Activated CD4-positive, alpha-beta T cell treated with anti-CD3 and anti-CD28 coated beads, Interleukin-10, Interleukin-2, amounts not matched to agents 100 ng/mL and 50 ng/mL, durations not matched to agents 16 hours and 8 hours (primary cell): Measurements from ENCODE around the gene EFNA3.

Experiments used
- DNase-seq: peaks from one replicate; pipeline ENCODE4 v3.0.0-alpha.2; 2020

EFNA3 gene

DNA sequence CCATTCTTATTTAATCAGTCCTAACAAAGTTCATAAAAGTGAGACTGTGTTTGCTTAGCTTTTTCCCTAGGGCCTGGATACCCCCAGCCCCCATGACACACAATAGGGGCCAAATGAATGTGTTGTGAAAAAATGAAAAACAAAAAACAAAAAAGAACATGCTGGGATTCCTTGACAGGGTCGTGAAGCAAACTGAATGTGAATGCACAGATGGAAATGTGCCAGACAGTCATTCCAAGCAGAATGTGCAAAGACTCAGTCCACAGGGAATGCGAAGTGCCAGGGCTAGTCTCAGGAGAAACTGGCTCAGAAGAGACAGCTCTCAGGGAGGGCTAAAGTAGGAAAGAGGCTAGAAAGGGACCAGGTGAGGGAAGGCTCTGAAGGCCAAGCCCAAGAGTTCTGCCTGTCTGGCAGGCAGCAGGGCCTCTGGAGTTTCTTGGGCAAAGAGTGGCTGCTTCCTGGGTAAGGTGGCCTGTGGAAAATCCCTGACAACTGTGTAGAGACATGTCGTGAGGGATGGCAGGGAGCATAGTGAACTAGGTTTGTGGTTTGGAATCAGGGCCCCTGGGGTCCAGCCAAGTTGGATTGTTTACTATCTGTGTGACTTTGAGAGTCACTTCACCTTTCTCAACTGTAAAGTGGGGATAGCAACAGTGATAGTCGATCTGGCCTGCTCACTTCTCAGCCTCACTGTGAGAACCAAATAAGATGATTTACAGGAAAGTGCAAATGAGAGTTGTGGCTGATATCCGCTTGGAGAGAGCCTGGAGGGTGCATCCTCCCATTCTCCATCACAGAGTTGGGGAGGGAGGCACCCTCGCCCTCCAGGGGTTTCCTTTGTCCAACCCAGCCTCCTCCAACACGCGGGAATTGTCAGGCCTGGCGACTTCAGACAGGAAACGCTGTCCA is 28.7 kb upstream of the EFNA3 start:
- DNase-seq, result no peak

DNA sequence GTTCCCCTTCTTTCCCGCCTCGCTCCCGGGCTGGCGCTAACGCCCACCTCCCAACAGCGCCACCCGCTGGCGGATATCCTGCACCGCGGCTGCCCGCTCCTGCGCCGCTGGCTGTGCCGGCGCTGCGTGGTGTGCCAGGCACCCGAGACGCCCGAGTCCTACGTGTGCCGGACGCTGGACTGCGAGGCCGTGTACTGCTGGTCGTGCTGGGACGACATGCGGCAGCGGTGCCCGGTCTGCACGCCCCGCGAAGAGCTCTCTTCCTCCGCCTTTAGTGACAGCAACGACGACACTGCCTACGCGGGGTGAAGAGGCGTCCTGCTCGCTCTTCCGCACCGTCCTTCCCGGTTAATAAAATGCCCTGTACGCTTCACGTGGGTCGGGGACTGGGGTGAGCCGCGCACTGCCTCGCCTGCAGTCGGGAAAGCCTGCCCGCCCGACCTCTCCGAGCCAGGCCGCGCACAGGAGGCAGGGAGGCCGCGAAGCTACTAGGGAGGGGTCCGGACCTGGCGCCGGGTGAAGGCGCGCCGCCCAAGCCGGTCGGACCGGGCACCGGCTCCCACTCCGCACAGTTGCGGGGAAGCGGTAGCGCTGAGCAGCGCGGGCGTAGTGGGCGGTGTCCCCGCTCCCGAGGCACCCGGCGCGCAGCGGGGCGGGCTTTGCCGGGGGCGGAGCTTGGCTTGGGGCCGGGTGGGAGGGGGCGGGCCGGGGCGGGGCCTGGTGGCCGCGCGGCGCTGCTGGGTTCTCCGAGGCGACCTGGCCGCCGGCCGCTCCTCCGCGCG is 27.9 kb upstream of the EFNA3 start, which contains the start of gene ADAM15:
ADAM15 (plus strand) TSS at position 757 of the 782 bp plus-strand sequence. CDS start 71 bp downstream, outside the sequence.
- DNase-seq, result peak; percentile 85

DNA sequence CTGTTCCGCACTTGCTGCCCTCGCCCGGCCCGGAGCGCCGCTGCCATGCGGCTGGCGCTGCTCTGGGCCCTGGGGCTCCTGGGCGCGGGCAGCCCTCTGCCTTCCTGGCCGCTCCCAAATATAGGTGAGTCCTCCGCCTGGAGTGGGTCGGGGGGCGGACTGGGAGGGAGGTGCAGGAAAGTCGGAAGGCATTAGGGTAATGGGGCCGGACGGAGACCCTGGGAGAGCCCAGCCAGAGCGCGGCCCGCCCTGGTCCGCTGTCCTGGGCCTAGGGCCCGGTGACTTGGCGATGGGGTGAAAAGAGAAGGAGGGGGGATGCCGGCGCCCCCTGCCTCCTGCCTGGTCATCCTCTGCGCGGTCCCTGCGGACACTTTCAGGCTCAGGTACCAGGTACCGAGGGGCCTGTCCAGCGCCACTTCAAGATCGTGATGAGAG is 27.3 kb upstream of the EFNA3 start:
- no peak for DNase-seq

DNA sequence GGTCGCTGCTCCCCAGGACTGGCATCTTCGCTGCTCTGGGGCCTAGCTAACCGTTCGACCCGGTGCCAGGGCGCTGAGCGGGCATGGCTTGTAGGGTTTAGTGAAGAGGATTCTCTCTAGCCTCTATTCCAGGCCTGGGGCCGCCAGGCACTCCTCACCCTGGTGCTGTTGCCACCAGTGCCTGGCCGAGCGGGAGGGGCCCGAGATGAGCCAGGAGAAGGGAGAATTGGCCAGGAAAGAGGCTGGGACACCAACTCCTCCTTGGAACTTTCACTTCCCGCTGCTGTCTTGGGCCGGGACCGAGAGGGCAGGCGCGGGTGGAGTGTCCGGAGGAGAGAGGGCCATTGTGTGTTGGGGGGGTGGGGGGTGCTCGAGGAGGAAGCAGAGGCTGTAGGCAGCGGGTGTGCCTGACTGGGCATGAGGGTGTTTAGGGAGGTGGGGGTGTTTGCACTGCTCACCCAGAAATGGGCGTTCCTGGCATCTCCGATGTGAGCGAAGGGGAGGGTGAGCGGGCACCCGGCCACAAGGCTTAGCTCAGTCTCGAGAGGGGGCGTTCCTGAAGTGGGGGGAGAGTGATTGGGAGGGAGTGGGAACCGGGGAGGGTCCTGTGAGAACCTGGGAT is 26.7 kb upstream of the EFNA3 start:
- DNase-seq, result peak; percentile 68

DNA sequence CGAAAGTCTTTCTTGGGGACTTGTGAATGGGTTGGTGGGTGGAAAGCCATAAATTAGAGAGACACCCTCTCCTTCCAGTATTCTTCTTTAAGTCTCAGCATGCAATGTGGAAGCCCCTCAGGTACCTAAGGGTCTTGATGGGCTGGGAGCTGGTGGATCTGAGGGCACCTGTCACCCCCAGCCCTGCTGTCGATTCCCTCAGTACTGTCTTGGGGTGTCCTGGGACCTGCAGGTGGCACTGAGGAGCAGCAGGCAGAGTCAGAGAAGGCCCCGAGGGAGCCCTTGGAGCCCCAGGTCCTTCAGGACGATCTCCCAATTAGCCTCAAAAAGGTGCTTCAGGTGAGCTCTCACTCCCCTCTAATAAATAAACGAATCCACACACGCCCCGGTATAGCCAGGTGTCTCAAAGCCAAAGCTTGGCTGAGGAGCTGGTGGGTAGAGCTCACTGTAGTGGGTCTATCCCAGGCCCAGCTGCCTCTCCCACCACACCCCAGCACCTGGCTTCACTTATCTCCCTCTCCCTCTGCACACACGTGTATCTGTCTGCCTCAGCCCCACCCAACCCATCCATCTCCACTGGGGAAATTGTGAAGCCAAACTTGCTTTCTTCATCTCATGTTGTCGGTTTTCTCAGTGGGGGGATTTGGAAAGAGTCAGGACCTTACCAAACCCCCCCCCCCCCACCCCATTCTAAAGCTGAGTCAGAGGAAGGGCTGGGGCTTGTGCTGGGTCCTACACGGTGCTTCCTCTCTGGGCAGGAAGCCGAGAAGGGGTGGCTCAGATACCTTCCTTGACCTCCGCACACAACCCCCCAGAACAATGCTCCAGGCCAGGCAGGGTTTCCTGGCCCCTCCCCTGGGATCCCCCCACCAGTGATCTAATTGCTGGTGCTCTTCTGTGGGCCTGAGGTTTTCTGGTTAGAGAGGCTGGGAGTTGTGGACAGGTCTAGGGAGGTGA is 25.9 kb upstream of the EFNA3 start:
- DNase-seq, result peak; percentile 57

DNA sequence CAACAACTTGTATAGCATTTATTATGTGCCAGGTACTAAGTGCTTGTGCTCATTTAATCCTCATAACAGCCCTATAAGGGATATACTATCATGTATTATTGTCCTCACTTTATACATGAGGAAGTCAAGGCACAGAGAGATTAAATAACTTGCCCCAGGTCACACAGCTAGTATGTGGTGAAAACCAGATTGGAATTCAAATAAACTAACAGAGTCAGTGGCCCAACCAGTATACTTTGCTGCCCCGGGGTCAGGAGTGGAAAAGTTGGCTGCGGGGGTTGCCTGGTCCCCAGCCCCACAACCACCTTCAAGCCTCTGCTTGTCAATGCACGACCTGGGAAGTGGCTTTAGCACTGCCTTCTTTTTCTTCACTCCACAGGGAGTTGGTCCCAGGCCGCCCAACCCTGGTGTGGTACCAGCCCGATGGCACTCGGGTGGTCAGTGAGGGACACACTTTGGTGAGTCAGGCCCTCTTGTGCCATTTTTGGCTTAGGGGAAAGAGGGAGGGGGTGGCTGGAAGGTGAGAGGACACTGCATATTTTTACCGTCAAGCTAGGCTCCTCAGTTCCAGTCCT is 25.0 kb upstream of the EFNA3 start:
- DNase-seq, result no peak

DNA sequence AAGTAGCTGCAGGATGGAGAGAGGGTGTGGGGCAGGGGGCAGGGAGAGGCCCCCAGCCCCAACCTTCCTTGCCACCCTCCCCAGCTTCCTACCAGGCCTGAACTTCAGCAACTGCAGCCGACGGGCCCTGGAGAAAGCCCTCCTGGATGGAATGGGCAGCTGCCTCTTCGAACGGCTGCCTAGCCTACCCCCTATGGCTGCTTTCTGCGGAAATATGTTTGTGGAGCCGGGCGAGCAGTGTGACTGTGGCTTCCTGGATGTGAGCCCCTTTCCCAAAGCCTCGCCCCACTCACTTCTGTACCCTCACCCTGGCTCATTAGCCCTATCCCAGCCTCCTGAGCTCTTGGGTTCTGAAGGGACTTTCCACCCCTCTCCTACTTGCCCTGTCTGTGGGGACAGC is 21.5 kb upstream of the EFNA3 start:
- no peak for DNase-seq

DNA sequence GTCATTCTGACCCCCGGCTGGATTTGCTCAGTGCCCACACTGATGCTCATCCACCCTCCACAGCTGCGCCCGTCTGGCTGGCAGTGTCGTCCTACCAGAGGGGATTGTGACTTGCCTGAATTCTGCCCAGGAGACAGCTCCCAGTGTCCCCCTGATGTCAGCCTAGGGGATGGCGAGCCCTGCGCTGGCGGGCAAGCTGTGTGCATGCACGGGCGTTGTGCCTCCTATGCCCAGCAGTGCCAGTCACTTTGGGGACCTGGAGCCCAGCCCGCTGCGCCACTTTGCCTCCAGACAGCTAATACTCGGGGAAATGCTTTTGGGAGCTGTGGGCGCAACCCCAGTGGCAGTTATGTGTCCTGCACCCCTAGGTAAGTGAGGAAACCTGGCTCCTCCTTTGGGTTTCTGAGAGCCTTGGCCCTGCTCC is 20.8 kb upstream of the EFNA3 start:
- no peak for DNase-seq

DNA sequence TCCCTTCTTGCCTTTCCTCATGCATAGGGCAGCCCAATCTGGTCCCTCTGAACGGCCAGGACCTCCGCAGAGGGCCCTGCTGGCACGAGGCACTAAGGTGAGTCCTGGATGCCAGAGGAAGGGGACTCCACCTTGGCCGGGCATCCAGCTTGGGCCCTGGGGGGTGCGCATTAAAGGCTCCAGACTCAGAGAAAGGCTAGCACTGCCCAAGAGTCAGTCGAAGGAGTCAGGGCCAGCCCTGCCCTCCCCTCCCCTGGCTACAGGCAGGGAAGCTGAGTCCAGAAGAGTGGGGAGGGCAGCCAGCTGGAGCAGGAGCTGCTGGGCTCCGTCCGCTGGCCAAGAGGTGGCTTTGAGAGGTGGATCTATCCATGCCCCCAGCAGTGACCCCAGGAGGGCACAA is 17.9 kb upstream of the EFNA3 start:
- DNase-seq, result no peak

DNA sequence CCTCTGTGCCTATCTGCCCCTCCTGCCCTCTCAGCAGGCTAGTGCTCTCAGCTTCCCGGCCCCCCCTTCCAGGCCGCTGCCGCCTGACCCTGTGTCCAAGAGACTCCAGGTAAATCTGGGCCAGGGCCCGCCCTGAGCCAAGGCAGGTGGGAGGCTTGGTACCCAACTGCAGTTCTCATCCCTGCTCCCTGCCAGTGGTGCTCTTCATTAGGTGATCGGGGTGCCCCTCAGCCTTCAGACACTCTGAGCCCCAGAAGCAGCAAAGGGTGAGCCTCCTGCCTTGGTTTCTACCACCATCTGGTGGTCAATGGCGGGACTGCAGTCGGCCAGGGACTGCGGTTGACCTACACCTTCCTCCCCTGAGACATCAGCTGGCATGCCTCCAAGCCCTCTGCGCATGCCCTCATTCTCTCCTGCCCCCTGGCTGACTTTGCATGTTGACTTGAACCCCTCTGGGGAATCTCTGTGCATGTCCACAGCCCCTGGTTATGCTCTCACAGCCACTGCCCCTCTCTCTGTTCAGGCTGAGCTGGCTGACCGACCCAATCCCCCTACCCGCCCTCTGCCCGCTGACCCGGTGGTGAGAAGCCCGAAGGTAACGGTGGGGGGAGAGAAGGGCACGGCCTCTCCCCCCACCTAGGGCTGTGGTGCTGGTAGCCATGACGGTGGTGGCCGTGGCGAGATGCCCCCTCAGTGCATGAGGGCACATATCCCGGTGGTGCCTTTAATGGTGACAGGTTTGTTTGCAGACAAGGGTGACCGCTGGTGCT is 17.1 kb upstream of the EFNA3 start:
- peak; percentile 95 for DNase-seq

DNA sequence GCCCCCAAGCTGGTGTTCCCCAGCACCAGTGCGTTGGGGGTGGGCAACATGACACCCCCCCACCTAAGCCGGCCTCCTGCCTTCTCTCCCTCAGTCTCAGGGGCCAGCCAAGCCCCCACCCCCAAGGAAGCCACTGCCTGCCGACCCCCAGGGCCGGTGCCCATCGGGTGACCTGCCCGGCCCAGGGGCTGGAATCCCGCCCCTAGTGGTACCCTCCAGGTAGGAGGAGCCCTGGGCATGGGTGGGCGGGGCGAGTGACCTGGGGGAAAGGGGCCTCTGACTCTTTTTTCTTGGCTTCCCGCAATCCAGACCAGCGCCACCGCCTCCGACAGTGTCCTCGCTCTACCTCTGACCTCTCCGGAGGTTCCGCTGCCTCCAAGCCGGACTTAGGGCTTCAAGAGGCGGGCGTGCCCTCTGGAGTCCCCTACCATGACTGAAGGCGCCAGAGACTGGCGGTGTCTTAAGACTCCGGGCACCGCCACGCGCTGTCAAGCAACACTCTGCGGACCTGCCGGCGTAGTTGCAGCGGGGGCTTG is 16.4 kb upstream of the EFNA3 start:
- no peak for DNase-seq

DNA sequence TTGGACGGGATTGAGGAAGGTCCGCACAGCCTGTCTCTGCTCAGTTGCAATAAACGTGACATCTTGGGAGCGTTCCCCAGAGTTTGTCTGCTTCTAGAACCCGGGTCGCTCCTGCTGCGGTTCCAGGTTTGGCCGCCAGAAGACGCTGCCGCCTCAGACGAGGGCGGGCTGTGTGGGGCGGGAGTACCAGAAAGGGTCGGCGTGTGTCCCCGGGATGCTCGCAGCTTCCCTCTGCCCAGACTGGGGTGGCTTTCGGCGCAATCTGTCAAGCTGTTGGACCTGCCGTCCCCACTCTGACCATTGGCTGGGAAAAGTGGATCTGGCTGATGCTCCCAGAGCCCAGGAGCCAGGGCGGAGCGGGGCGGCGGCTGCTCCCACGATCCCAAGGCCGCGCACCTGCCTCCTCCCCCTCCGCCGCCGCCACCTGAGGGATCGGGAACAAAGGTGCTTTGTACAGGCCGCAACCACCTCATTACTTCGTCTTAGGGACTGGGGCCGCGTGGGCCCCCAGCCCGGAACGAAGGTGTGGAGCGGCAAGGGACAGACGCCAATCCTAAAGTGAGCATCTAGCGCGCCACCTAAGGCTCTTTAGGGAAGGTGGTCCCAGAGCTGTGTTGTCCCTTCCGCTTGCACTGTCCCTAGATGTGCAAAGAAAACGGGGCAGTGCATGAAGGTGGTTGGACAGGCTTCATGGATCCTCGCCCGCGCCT is 15.8 kb upstream of the EFNA3 start:
- peak; percentile 78 for DNase-seq

DNA sequence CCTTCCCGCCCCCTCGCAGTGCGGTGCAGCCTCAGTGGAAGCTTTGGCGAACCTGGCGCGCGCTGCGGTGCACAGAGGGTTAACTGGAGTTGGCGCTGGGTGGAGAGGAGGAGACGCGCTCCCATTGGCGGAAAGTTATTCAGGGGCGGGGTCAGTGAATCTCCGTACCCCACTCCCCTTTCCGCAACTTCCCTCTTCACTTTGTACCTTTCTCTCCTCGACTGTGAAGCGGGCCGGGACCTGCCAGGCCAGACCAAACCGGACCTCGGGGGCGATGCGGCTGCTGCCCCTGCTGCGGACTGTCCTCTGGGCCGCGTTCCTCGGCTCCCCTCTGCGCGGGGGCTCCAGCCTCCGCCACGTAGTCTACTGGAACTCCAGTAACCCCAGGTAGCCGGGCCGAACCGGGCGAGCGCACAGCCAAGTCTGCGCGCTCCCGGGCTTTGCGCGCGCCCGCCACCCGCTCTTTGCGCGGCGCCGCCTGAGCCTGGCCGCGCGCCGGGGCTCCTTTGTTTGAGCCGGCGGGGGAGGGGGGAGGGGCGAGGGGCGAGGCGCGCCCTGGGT is 15.0 kb upstream of the EFNA3 start, which contains the start of gene EFNA4:
EFNA4 (plus strand) TSS at position 191 of the 561 bp plus-strand sequence; CDS start at position 275, 84 bp downstream.
- peak; percentile 89 for DNase-seq

DNA sequence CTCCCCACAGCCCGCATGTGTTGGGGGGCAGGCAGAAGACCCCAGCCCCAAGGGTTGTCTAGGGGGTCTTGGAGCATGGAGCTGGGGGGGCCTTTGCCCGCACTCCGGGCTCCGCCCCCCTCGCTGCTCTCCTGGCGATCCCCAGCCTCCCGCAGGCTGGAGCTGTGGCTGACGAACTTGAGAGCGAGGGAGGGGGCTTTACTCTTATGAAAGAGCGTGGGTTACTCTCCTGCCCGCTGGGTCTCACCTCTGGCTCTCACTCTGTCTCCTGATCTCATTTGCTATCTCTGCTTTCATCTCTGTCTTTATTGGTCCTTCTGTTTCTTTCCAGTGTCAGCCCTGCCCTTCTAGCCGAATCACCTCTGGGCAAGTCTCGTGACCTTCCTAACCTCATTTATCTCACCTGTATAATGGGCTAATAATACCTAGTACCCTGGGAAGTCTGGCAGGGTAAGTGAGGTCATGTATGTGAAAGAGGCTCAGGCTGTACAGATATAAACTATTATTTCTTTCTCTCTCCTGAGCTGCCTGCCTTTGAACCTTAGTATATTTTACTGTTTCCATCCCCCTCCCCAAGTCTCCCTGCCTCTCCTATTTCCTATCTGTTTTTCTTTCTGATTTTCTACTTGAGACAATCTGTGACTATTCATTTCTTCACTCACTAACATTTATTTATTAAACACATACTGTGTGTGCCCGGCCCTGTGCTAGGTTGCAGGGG is 14.4 kb upstream of the EFNA3 start:
- no peak for DNase-seq

DNA sequence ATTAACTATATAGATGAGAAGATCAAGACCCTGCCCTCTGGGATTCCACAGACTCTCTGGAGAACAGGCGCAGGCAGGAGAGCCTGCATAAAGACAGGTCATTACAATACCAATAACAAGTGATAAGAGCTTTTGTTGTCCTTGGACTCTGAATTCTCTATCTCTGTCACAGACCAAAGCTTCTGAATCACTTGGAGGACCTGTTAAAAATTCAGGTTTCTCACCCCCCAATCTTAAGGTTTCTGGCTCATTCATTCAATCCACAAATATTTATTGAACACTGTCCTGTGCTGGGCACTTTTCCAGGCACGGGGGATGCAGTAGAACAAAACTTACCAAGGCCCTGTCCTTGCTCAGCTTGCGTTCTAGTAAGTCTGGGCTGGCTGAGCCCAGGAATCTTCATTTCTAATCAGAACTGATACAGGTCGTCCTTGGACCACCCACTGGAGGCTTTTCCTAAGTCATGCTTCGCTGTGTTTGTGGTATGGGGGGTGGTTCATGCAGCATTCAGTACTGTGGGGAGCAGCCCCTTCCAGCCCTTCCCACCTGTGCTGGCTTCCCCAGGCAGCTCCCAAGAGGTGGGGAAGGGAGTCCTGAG is 13.7 kb upstream of the EFNA3 start:
- no peak for DNase-seq

DNA sequence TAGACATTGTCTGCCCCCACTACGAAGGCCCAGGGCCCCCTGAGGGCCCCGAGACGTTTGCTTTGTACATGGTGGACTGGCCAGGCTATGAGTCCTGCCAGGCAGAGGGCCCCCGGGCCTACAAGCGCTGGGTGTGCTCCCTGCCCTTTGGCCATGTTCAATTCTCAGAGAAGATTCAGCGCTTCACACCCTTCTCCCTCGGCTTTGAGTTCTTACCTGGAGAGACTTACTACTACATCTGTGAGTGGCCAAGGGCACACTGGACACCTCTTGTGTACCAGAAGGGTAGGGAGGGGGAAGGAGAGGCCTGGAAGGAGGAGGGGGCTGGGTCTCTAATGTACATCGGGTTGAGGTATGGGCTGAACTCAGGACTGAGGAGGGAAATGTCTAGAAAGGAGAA is 11.9 kb upstream of the EFNA3 start:
- no peak for DNase-seq

DNA sequence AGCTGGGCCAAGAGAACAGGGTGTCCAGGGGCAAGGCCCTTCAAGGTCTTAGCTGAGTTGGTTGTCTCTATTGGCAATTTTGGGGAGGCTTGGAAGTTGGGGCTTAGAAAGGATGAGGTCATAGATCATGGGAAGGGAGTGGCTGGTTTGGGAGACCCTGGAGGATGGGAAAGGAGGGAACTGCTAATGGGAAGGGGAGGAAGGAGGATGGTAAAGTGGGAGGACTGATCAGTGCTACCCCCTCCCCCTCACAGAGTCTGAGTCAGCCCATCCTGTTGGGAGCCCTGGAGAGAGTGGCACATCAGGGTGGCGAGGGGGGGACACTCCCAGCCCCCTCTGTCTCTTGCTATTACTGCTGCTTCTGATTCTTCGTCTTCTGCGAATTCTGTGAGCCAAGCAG is 10.0 kb upstream of the EFNA3 start:
- DNase-seq, result no peak

DNA sequence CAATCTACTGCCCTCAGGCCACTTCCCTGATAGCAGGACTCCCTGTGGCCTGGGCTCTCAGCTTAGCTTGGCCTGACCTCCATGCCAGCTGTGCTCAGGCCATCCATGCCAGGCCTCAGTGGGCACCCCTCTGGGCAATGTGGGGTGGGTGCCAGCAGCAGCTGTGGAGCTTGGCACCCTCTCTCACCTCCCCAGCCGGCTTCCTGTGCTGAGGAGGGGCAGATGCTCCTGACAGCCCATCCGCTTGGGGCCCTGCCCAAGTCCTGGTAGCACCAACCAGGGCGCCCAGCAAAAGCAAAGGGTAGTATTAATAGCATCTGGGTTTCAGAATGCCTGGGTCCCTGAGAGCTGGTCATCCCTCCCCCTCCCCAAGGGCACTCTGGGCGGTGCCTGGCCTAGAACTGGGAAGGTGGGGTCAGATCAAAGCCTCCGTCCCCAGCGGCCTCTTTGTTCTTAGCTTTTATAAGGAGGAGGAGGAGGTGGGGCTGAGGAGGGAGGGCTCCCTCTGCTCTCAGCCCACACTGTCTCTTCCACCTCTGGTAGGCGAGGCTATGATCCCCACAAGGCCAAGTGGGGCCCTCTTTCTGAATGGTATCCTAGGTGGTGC is 9.0 kb upstream of the EFNA3 start:
- no peak for DNase-seq
